ENCODE results near the gene MIPOL1.
"Not testable (repeated sequence)": the region's sequence is repeated elsewhere in the genome, so short reads cannot be mapped to it uniquely, and the experiment has no call there.

MIPOL1 gene

GRCh38 chr14:37179896-37180502 is 17.7 kb upstream of the MIPOL1 start:
- no peaks in the 10 kb centered on the region for H3K4me1 Mint-ChIP-seq
- ATAC-seq, result no peak
- no peak for DNase-seq (ENCODE audit: low spot score in 2 of 2)
- no peaks in the 10 kb centered on the region for H3K36me3 Mint-ChIP-seq
- H3K27ac Mint-ChIP-seq, result no peak overlapping the region
- H3K4me3 Mint-ChIP-seq, result no peak overlapping the region
- H3K9me3 Mint-ChIP-seq, result peaks cover 8% of the 10 kb centered on the region

GRCh38 chr14:37180886-37181285 is 16.9 kb upstream of the MIPOL1 start:
- peaks cover 10% of the 10 kb centered on the region for H3K9me3 Mint-ChIP-seq
- H3K36me3 Mint-ChIP-seq; DNase-seq (ENCODE audit: low spot score in 2 of 2); H3K27ac Mint-ChIP-seq; ATAC-seq; H3K4me3 Mint-ChIP-seq; H3K4me1 Mint-ChIP-seq: not testable (repeated sequence)

DNA sequence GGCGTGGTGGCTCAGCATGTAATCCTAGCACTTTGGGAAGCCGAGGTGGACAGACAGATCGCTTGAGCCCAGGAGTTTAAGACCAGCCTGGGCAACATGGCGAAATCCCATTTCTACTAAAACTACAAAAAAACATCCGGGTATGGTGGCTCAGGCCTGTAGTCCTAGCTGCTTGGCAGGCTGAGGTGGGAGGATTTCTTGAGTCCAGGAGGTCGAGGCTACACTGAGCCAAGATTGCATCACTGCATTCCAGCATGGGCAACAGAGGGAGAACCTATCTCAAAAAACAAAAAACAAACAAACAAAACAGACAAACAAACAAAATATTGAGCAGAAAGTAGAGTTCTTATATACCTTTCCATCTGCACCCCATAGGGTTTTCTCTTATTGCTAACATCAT is 16.3 kb upstream of the MIPOL1 start:
- H3K9me3 Mint-ChIP-seq, result peaks cover 10% of the 10 kb centered on the region
- DNase-seq (ENCODE audit: low spot score in 2 of 2), result no peak
- no peak for ATAC-seq
- no peak overlapping the region for H3K4me3 Mint-ChIP-seq
- no peaks in the 10 kb centered on the region for H3K36me3 Mint-ChIP-seq
- no peak overlapping the region for H3K27ac Mint-ChIP-seq
- H3K4me1 Mint-ChIP-seq, result no peaks in the 10 kb centered on the region

DNA sequence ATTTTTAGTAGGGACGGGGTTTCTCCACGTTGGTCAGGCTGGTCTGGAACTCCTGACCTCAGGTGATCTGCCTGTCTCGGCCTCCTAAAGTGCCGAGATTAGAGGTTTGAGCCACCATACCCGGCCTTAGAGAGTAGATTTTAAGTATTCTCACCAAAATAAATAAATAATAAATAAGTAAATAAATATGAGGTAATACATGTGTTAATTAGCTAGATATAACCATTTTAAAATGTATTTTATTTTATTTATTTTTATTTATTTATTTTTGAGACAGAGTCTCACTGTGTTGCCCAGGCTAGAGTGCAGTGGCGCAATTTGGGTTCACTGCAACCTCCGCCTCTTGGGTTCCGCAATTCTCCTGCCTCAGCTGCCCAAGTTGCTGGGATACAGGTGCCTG is 13.2 kb upstream of the MIPOL1 start:
- not testable (repeated sequence) for H3K36me3 Mint-ChIP-seq, H3K4me1 Mint-ChIP-seq

DNA sequence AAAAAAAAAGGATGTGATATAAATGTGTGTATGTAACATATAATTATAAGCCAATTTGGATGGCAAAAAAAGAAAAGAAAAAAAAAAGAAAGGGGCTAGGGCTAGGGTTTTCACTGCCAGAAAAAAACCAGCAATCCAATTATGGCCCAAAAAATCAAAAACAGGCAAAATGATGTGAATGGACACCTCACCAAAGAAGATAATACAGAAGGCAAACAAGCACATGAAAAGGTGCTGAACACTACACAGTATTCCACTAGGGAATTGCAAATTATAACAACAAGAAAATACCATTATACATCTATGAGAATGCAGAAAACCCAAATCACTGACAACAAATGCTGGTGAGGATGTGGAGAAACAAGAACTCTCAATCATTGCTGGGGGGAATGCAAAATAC is 12.1 kb upstream of the MIPOL1 start:
- Mint-ChIP-seq H3K36me3 (no peaks in the 10 kb centered on the region), H3K9me3 (peaks cover 15% of the 10 kb centered on the region)
- no peak for ATAC-seq

More for the DNA sequence above, 13.2 kb upstream of the MIPOL1 start:
- DNase-seq (ENCODE audit: low spot score in 2 of 2); H3K4me3 Mint-ChIP-seq; ATAC-seq; H3K27ac Mint-ChIP-seq: not testable (repeated sequence)
- H3K9me3 Mint-ChIP-seq, result peaks cover 11% of the 10 kb centered on the region

DNA sequence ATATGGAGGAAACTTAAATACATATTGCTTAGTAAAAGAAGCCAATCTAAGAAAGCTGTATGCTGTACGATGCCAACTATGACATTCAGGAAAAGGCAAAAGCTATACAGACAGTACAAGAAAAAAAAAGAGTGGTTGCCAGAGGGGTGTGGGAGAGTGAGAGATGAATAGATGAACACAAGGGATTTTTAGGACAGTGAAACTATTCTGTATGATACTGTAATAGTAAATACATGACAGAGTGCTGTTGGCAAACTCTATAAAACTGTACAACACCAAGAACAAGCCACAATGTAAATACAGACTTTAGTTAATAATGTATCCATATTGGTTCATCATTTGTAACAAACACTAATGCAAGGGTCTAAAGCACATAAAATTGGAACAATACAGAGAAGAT is 10.9 kb upstream of the MIPOL1 start:
- Mint-ChIP-seq H3K36me3 (no peaks in the 10 kb centered on the region), H3K27ac (no peak overlapping the region), H3K4me3 (no peak overlapping the region), H3K4me1 (no peaks in the 10 kb centered on the region), H3K9me3 (peaks cover 18% of the 10 kb centered on the region)
- DNase-seq (ENCODE audit: low spot score in 2 of 2), result no peak
- ATAC-seq, result no peak

More for the DNA sequence above, 12.1 kb upstream of the MIPOL1 start:
- Mint-ChIP-seq H3K4me1 (no peaks in the 10 kb centered on the region), H3K27ac (no peak overlapping the region), H3K4me3 (no peak overlapping the region)
- DNase-seq (ENCODE audit: low spot score in 2 of 2), result no peak

GRCh38 chr14:37187294-37187693 is 10.4 kb upstream of the MIPOL1 start:
- Mint-ChIP-seq H3K4me1 (no peaks in the 10 kb centered on the region), H3K4me3 (no peak overlapping the region), H3K27ac (no peak overlapping the region), H3K9me3 (peaks cover 14% of the 10 kb centered on the region), H3K36me3 (no peaks in the 10 kb centered on the region)
- ATAC-seq (no peak), DNase-seq (ENCODE audit: low spot score in 2 of 2) (no peak)

- H3K4me3 Mint-ChIP-seq; H3K27ac Mint-ChIP-seq; H3K36me3 Mint-ChIP-seq; DNase-seq (ENCODE audit: low spot score in 2 of 2); H3K4me1 Mint-ChIP-seq; ATAC-seq: not testable (repeated sequence)
- H3K9me3 Mint-ChIP-seq, result peaks cover 13% of the 10 kb centered on the region
These were observed 9.7 kb upstream of the MIPOL1 start for GRCh38 chr14:37187840-37188577.

DNA sequence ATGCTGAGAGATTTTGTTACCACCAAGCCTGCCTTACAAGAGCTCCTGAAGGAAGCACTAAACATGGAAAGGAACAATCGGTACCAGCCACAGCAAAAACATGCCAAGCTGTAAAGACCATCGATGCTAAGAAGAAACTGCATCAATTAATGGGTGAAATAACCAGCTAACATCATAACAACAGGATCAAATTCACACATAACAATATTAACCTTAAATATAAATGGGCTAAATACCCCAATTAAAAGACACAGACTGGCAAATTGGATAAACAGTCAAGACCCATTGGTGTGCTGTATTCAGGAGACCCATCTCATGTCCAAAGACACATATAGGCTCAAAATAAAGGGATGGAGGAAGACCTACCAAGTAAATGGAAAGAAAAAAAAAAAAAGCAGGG is 8.0 kb upstream of the MIPOL1 start:
- not testable (repeated sequence) for ATAC-seq; H3K36me3 Mint-ChIP-seq; H3K27ac Mint-ChIP-seq; H3K4me1 Mint-ChIP-seq; DNase-seq (ENCODE audit: low spot score in 2 of 2); H3K4me3 Mint-ChIP-seq
- peaks cover 13% of the 10 kb centered on the region for H3K9me3 Mint-ChIP-seq

DNA sequence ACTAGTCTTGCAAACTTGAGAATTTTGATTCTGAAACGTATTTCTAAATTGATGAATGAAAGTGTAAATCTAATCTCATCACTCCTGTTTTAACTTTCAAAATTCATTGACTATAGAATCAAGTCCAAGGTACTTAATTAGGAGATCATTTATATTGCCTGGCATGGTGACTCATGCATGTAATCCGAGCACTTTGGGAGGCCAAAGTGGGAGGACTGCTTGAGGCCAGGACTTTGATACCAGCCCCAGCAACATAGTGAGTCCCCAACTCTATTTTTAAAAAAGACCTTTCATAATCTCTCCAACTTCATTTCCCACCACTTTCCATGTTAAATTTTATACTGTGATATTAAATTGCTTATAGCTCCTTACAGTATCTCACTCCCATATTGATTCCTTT is 3.0 kb upstream of the MIPOL1 start:
- peaks cover 12% of the 10 kb centered on the region for H3K9me3 Mint-ChIP-seq
- ATAC-seq, result no peak
- no peak for DNase-seq (ENCODE audit: low spot score in 2 of 2)
- no peaks in the 10 kb centered on the region for H3K36me3 Mint-ChIP-seq
- no peak overlapping the region for H3K4me3 Mint-ChIP-seq
- H3K4me1 Mint-ChIP-seq, result no peaks in the 10 kb centered on the region
- no peak overlapping the region for H3K27ac Mint-ChIP-seq

- no peak overlapping the region for H3K4me3 Mint-ChIP-seq
- H3K27ac Mint-ChIP-seq, result no peak overlapping the region
- DNase-seq (ENCODE audit: low spot score in 2 of 2), result no peak
- no peaks in the 10 kb centered on the region for H3K36me3 Mint-ChIP-seq
- H3K4me1 Mint-ChIP-seq, result no peaks in the 10 kb centered on the region
- ATAC-seq, result no peak
- peaks cover 10% of the 10 kb centered on the region for H3K9me3 Mint-ChIP-seq
These were observed 2.4 kb upstream of the MIPOL1 start for GRCh38 chr14:37195327-37195726.

- Mint-ChIP-seq H3K27ac (no peak overlapping the region), H3K9me3 (peaks cover 7% of the 10 kb centered on the region), H3K4me1 (no peaks in the 10 kb centered on the region), H3K36me3 (no peaks in the 10 kb centered on the region), H3K4me3 (no peak overlapping the region)
- DNase-seq (ENCODE audit: low spot score in 2 of 2), result no peak
- no peak for ATAC-seq
These were observed 925 bp upstream of the MIPOL1 start for GRCh38 chr14:37196604-37197420.

DNA sequence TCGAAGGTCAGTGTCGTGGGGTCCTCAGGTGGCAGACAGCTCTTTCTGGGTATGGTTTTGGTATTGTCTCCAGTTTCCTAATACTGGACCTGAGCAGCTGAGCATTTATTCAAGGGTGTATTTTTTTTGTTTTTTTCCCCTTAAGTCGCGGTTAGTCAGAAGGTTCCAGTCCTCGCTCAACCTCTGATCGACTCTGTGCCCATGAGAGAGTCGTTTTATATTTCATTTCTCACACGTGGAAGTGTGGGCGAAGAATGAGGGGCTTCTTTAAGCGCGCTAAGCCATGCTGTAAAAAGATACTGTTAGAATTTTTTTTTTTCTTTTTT is 499 bp downstream of the MIPOL1 start:
- H3K36me3 Mint-ChIP-seq, result no peaks in the 10 kb centered on the region
- no peak for DNase-seq (ENCODE audit: low spot score in 2 of 2)
- no peaks in the 10 kb centered on the region for H3K4me1 Mint-ChIP-seq
- H3K4me3 Mint-ChIP-seq, result peak overlapping the region; percentile 18
- ATAC-seq, result no peak
- peaks cover 7% of the 10 kb centered on the region for H3K9me3 Mint-ChIP-seq
- no peak overlapping the region for H3K27ac Mint-ChIP-seq

DNA sequence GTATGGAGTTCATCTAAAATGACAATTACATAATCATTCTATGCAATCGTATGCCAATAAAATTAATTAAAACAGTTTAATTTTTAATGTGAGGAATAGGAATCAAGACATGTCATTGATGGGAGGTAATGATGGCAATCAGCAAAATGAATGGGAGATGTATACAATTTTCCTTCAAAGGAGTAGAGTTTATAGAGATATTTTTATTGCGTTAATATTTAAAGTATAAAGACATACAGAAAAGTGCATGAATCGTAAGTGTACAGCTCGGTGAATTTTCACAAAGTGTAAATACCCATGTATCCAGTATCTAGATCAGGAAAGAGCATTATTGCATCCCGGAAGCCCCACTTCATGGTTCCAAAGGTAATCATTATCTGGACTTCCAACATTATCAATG is 1.2 kb downstream of the MIPOL1 start:
- no peak overlapping the region for H3K4me3 Mint-ChIP-seq
- no peaks in the 10 kb centered on the region for H3K4me1 Mint-ChIP-seq
- peaks cover 7% of the 10 kb centered on the region for H3K9me3 Mint-ChIP-seq
- no peak overlapping the region for H3K27ac Mint-ChIP-seq
- DNase-seq (ENCODE audit: low spot score in 2 of 2) (no peak), ATAC-seq (no peak)
- H3K36me3 Mint-ChIP-seq, result no peaks in the 10 kb centered on the region

GRCh38 chr14:37201724-37202123 is 4.0 kb downstream of the MIPOL1 start:
- H3K4me3 Mint-ChIP-seq, result no peak overlapping the region
- ATAC-seq, result no peak
- no peak for DNase-seq (ENCODE audit: low spot score in 2 of 2)
- no peak overlapping the region for H3K27ac Mint-ChIP-seq
- H3K4me1 Mint-ChIP-seq, result no peaks in the 10 kb centered on the region
- no peaks in the 10 kb centered on the region for H3K36me3 Mint-ChIP-seq
- peaks cover 2% of the 10 kb centered on the region for H3K9me3 Mint-ChIP-seq

DNA sequence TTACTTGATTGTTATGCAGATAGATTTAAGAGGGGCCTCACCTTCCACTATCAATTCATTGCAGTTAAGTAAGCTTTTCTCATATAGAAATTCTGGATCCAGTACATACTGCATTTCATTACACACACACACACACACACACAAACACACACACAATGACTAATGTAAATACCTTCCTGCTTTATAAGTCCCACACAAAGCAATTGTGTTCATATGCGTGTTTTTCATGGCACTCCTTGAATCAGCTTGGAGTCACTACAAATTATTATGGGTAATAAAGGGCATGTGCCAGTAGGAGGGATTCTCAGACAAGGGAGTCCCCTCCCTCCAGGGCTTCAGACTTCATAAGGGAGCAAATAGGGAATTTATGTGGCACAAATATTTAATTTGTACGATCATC is 4.5 kb downstream of the MIPOL1 start:
- H3K27ac Mint-ChIP-seq, result no peak overlapping the region
- DNase-seq (ENCODE audit: low spot score in 2 of 2), result no peak
- H3K4me1 Mint-ChIP-seq, result no peaks in the 10 kb centered on the region
- no peak overlapping the region for H3K4me3 Mint-ChIP-seq
- ATAC-seq, result no peak
- peaks cover 2% of the 10 kb centered on the region for H3K9me3 Mint-ChIP-seq
- no peaks in the 10 kb centered on the region for H3K36me3 Mint-ChIP-seq
